ENCODE measurements around the gene AAMP.

DNA sequence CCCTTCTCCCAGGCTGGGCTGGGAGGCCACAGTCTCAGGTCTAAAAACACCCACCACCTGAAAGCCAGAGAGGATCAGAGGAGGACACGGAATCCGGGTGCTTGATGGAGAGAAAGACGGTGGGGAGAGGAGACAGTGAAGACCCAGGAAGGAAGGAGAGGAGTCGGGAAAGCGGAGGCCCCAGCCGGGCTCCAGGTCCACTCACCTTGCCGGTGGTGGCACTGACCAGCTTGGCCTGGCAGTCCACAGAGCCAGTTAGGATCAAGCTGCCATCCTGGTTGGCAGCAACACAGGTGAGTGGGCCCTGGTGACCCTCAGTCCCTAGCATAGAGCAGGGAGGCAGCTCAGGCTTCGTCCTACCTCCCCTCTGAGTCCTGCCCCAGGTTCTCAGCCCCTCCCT lies 4.3 kb downstream of the AAMP start:
- no peak for TF ChIP-seq POLR2AphosphoS5 (IDR thresholded peaks at IDR 0.05; ENCODE audit: low read depth, low read length)
- TF ChIP-seq, protein P1, sequence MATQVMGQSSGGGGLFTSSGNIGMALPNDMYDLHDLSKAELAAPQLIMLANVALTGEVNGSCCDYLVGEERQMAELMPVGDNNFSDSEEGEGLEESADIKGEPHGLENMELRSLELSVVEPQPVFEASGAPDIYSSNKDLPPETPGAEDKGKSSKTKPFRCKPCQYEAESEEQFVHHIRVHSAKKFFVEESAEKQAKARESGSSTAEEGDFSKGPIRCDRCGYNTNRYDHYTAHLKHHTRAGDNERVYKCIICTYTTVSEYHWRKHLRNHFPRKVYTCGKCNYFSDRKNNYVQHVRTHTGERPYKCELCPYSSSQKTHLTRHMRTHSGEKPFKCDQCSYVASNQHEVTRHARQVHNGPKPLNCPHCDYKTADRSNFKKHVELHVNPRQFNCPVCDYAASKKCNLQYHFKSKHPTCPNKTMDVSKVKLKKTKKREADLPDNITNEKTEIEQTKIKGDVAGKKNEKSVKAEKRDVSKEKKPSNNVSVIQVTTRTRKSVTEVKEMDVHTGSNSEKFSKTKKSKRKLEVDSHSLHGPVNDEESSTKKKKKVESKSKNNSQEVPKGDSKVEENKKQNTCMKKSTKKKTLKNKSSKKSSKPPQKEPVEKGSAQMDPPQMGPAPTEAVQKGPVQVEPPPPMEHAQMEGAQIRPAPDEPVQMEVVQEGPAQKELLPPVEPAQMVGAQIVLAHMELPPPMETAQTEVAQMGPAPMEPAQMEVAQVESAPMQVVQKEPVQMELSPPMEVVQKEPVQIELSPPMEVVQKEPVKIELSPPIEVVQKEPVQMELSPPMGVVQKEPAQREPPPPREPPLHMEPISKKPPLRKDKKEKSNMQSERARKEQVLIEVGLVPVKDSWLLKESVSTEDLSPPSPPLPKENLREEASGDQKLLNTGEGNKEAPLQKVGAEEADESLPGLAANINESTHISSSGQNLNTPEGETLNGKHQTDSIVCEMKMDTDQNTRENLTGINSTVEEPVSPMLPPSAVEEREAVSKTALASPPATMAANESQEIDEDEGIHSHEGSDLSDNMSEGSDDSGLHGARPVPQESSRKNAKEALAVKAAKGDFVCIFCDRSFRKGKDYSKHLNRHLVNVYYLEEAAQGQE (IDR thresholded peaks at IDR 0.05; ENCODE audit: insufficient read depth in 1 of 2, low read depth in 2 of 2, low read length in 2 of 2), result no peak
- no peak for TF ChIP-seq TAF1 (IDR thresholded peaks at IDR 0.05; ENCODE audit: borderline replicate concordance, insufficient read depth, low read length)
- TF ChIP-seq FOXP2 (optimal IDR thresholded peaks at IDR 0.05; ENCODE audit: borderline replicate concordance, extremely low read depth, extremely low read length, insufficient read depth), result no peak
- TF ChIP-seq SIN3A (IDR thresholded peaks at IDR 0.05; ENCODE audit: borderline replicate concordance, insufficient read depth, low read length), result no peak

Data from PFSK-1 (cell line).